LNCaP clone FGC (cell line): ENCODE measurements around the gene ATRNL1.

Source experiments
- DNase-seq: peaks from one replicate; pipeline ENCODE4 v3.0.0-alpha.2; 2011; ENCODE audit warnings: low read depth
- H3K4me3 ChIP-seq: 2 replicates; pipeline ENCODE4 v1.5.1; 2011; ENCODE audit warnings: mild to moderate bottlenecking, low read depth, low read length, control low read depth
- TF ChIP-seq, protein P1 (sequence below): IDR thresholded peaks from 2 replicates; pipeline ENCODE4 v1.5.1; 2012; ENCODE audit warnings: mild to moderate bottlenecking; ENCODE audit not compliant: control insufficient read depth, insufficient read depth; ENCODE audit errors: extremely low read depth

ATRNL1 gene

GRCh38 chr10:115976342-115976741 is 883.2 kb downstream of the ATRNL1 start:
- H3K4me3 ChIP-seq, result no peak overlapping the region
- TF ChIP-seq, protein P1, sequence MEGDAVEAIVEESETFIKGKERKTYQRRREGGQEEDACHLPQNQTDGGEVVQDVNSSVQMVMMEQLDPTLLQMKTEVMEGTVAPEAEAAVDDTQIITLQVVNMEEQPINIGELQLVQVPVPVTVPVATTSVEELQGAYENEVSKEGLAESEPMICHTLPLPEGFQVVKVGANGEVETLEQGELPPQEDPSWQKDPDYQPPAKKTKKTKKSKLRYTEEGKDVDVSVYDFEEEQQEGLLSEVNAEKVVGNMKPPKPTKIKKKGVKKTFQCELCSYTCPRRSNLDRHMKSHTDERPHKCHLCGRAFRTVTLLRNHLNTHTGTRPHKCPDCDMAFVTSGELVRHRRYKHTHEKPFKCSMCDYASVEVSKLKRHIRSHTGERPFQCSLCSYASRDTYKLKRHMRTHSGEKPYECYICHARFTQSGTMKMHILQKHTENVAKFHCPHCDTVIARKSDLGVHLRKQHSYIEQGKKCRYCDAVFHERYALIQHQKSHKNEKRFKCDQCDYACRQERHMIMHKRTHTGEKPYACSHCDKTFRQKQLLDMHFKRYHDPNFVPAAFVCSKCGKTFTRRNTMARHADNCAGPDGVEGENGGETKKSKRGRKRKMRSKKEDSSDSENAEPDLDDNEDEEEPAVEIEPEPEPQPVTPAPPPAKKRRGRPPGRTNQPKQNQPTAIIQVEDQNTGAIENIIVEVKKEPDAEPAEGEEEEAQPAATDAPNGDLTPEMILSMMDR, result no peak
- DNase-seq, result no peak

DNA sequence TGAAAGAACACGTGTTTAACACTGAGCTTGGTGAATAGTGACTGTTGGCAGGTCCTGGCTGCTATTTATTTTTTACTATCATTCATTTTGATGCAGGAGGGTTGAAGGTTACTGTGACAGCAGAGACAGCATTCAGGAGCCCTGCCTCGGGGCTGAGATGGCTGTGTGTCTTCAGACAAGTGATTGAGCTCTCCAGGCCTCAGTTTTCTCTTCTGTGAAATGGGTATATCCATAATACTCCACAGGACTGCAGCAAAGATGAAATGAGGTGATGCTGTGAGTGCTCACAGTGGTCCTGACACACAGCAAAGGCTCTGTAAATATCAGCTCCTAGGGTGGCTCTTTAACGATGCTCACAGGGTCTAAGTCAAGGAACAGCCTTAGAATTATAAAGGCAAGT is 884.7 kb downstream of the ATRNL1 start:
- no peak for DNase-seq
- H3K4me3 ChIP-seq, result no peak overlapping the region
- TF ChIP-seq, protein P1, result no peak

- no peak for DNase-seq
- TF ChIP-seq, protein P1, result no peak
Measured at GRCh38 chr10:115979576-115979975, 886.4 kb downstream of the ATRNL1 start.

GRCh38 chr10:115980470-115980869 is 887.3 kb downstream of the ATRNL1 start:
- no peak overlapping the region for H3K4me3 ChIP-seq
- TF ChIP-seq, protein P1, result no peak
- DNase-seq, result no peak

More at GRCh38 chr10:115979576-115979975, 886.4 kb downstream of the ATRNL1 start:
- H3K4me3 ChIP-seq, result no peak overlapping the region

DNA sequence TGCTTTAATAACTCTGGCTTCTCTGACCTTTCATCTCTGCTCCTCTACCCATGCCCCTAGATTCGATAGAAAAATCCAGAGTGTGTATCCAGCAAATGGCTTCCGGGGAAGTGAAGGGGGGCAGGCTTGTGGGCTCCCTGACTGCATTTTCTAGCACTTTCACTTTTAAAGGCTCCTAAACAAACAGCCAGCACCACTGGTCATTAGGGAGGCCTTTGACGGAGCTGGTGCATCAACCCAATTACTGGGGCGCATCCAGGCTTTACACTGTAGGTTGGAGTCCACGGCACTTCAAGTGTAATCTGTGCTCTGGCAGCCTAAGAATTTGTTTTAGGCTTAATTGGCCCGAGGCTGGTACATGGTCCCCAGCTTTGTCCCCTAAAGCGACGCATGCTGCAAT is 887.9 kb downstream of the ATRNL1 start:
- no peak overlapping the region for H3K4me3 ChIP-seq
- DNase-seq, result no peak
- TF ChIP-seq, protein P1, result no peak

- no peak overlapping the region for H3K4me3 ChIP-seq
- no peak for DNase-seq
- TF ChIP-seq, protein P1, result no peak
Measured at GRCh38 chr10:115982076-115982475, 888.9 kb downstream of the ATRNL1 start.

DNA sequence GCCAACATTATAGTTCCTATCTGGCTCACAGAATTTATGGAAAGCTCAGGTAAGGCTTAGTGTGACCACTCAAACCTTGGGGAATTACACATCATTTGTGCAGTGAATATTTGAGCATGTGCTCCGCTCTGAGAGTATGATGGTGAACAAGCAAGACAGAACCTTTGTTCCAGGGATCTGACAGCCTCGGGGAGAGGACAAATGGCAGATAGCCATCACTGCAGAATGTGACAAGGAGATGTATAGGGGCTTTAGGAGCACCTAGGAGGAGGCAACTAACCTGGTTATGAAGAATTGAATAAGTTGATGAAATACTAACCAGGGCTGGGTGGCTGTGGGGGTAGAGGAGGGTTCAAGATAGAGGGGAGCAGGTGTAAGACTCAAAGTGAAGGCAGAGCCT is 889.4 kb downstream of the ATRNL1 start:
- no peak for DNase-seq
- no peak overlapping the region for H3K4me3 ChIP-seq
- TF ChIP-seq, protein P1, result no peak
